Measurements from ENCODE around the gene DHPS.
"Not testable (repeated sequence)": the region's sequence is repeated elsewhere in the genome, so short reads cannot be mapped to it uniquely, and the experiment has no call there.

The DHPS gene

GRCh38 chr19:12720851-12721655 lies 39.4 kb upstream of the DHPS start:
- DNase-seq (ENCODE audit: low read depth in 1 of 2, low spot score in 1 of 2), result no peak

GRCh38 chr19:12720296-12720695 lies 38.6 kb upstream of the DHPS start:
- DNase-seq (ENCODE audit: low read depth in 1 of 2, low spot score in 1 of 2), result no peak
- Histone ChIP-seq H3K27me3 (ENCODE audit: insufficient read depth, poor library complexity, severe bottlenecking) (no peaks in the 10 kb centered on the region), H3K27ac (replicated peaks) (no peak overlapping the region), H3K4me3 (replicated peaks; ENCODE audit: insufficient read depth, low read length) (no peak overlapping the region)
- no peak for TF ChIP-seq SPI1 (IDR thresholded peaks at IDR 0.05; ENCODE audit: borderline replicate concordance, low read depth)

More at GRCh38 chr19:12720851-12721655, 39.4 kb upstream of the DHPS start:
- no peaks in the 10 kb centered on the region for H3K27me3 ChIP-seq (ENCODE audit: insufficient read depth, poor library complexity, severe bottlenecking)
- no peak for TF ChIP-seq GABPA (IDR thresholded peaks at IDR 0.05; ENCODE audit: low read depth)
- TF ChIP-seq SPI1 (IDR thresholded peaks at IDR 0.05; ENCODE audit: borderline replicate concordance, low read depth), result no peak
- no peak for TF ChIP-seq CTCF (IDR thresholded peaks at IDR 0.05; ENCODE audit: insufficient read depth, low read length)
- H3K4me3 ChIP-seq (replicated peaks; ENCODE audit: insufficient read depth, low read length), result peak overlapping the region; percentile 88
- H3K27ac ChIP-seq (replicated peaks), result peak overlapping the region; percentile 93

GRCh38 chr19:12715929-12716328 lies 34.2 kb upstream of the DHPS start:
- TF ChIP-seq REST (IDR thresholded peaks at IDR 0.05; ENCODE audit: insufficient replicate concordance, low read depth) (no peak), SPI1 (IDR thresholded peaks at IDR 0.05; ENCODE audit: borderline replicate concordance, low read depth) (no peak), GABPA (IDR thresholded peaks at IDR 0.05; ENCODE audit: low read depth) (no peak), POLR2AphosphoS5 (IDR thresholded peaks at IDR 0.05; ENCODE audit: low read depth) (no peak), CTCF (IDR thresholded peaks at IDR 0.05; ENCODE audit: insufficient read depth, low read length) (no peak)
- Histone ChIP-seq H3K27ac (replicated peaks) (no peak overlapping the region), H3K27me3 (ENCODE audit: insufficient read depth, poor library complexity, severe bottlenecking) (no peaks in the 10 kb centered on the region), H3K4me3 (replicated peaks; ENCODE audit: insufficient read depth, low read length) (no peak overlapping the region)
- no peak for DNase-seq (ENCODE audit: low read depth in 1 of 2, low spot score in 1 of 2)

GRCh38 chr19:12715102-12715501 lies 33.4 kb upstream of the DHPS start:
- TF ChIP-seq SPI1 (IDR thresholded peaks at IDR 0.05; ENCODE audit: borderline replicate concordance, low read depth) (no peak), CTCF (IDR thresholded peaks at IDR 0.05; ENCODE audit: insufficient read depth, low read length) (no peak), REST (IDR thresholded peaks at IDR 0.05; ENCODE audit: insufficient replicate concordance, low read depth) (no peak), POLR2AphosphoS5 (IDR thresholded peaks at IDR 0.05; ENCODE audit: low read depth) (no peak), GABPA (IDR thresholded peaks at IDR 0.05; ENCODE audit: low read depth) (no peak)
- Histone ChIP-seq H3K27me3 (ENCODE audit: insufficient read depth, poor library complexity, severe bottlenecking) (no peaks in the 10 kb centered on the region), H3K27ac (replicated peaks) (no peak overlapping the region), H3K4me3 (replicated peaks; ENCODE audit: insufficient read depth, low read length) (no peak overlapping the region)
- DNase-seq (ENCODE audit: low read depth in 1 of 2, low spot score in 1 of 2), result no peak

GRCh38 chr19:12713304-12713703 lies 31.6 kb upstream of the DHPS start:
- not testable (repeated sequence) for DNase-seq (ENCODE audit: low read depth in 1 of 2, low spot score in 1 of 2); H3K4me3 ChIP-seq (replicated peaks; ENCODE audit: insufficient read depth, low read length); H3K27me3 ChIP-seq (ENCODE audit: insufficient read depth, poor library complexity, severe bottlenecking); H3K27ac ChIP-seq (replicated peaks)

GRCh38 chr19:12712077-12712476 lies 30.4 kb upstream of the DHPS start:
- not testable (repeated sequence) for H3K4me3 ChIP-seq (replicated peaks; ENCODE audit: insufficient read depth, low read length); H3K27me3 ChIP-seq (ENCODE audit: insufficient read depth, poor library complexity, severe bottlenecking); H3K27ac ChIP-seq (replicated peaks)
- DNase-seq (ENCODE audit: low read depth in 1 of 2, low spot score in 1 of 2), result peak in 1 of 2 experiments; percentile 26
